Activated CD4-positive, alpha-beta memory T cell treated with anti-CD3 and anti-CD28 coated beads for 36 hours (primary cell): ENCODE results near the gene SLMAP. TPM values are rescaled to one million over a fixed set of nuclear protein-coding genes. Genes with fewer than 3 reads are reported as not detected.
"Not testable (repeated sequence)": the region's sequence is repeated elsewhere in the genome, so short reads cannot be mapped to it uniquely, and the experiment has no call there.

Source experiments
- CTCF ChIA-PET: fragments of 350-600 bp; sonication (Branson Sonifier 250); formaldehyde crosslinking; loops from one replicate; lab custom pipeline; 2021; ENCODE audit warnings: antibody characterized with exemption, inconsistent platforms; lab: Charles Lee
- POLR2A ChIA-PET: fragments of 350-600 bp; sonication (Branson Sonifier 250); formaldehyde crosslinking; loops from one replicate; lab custom pipeline; 2021; ENCODE audit warnings: antibody characterized with exemption; lab: Charles Lee
- DNase-seq: peaks from one replicate; pipeline ENCODE4 v3.0.0-alpha.2; 2020
- H3K27ac Mint-ChIP-seq: one replicate; pipeline ENCODE4 v1.8.0; 2021; ENCODE audit warnings: mixed read lengths
- H3K27me3 Mint-ChIP-seq: one replicate; pipeline ENCODE4 v1.8.0; 2021; ENCODE audit warnings: mixed read lengths
- H3K36me3 Mint-ChIP-seq: one replicate; pipeline ENCODE4 v1.8.0; 2021; ENCODE audit warnings: mixed read lengths
- H3K4me1 Mint-ChIP-seq: one replicate; pipeline ENCODE4 v1.8.0; 2021; ENCODE audit warnings: low read depth, mixed read lengths
- H3K4me3 Mint-ChIP-seq: one replicate; pipeline ENCODE4 v1.8.0; 2021; ENCODE audit warnings: mild to moderate bottlenecking, mixed read lengths
- H3K9me3 Mint-ChIP-seq: one replicate; pipeline ENCODE4 v1.8.0; 2021; ENCODE audit warnings: mixed read lengths
- intact Hi-C: fragments of 100-400 bp; cut with micrococcal nuclease; formaldehyde crosslinking; loops from one replicate; pipeline ENCODE4 v1.15.1; 2023
- total RNA-seq, 2 experiments: library from RNA; stranded (reverse); gene quantifications; one replicate each; pipeline ENCODE4 v1.2.3, GENCODE V29; 2021

Gene SLMAP
- total RNA-seq, 2 experiments from 2014 or later, result 42.5 to 43.9 TPM

- no peaks in the 10 kb centered on the region for H3K9me3 Mint-ChIP-seq
- CTCF ChIA-PET, result no interaction called here
- H3K4me1 Mint-ChIP-seq, result peaks cover 4% of the 10 kb centered on the region
- H3K36me3 Mint-ChIP-seq, result no peaks in the 10 kb centered on the region
- no peaks in the 10 kb centered on the region for H3K27me3 Mint-ChIP-seq
- no peak for DNase-seq
- no peak overlapping the region for H3K4me3 Mint-ChIP-seq
- intact Hi-C loops, result no loop called here
- POLR2A ChIA-PET, result no interaction called here
- no peak overlapping the region for H3K27ac Mint-ChIP-seq
Observed at GRCh38 chr3:57838627-57839026, 82.5 kb downstream of the SLMAP start.

- CTCF ChIA-PET, result no interaction called here
- Mint-ChIP-seq H3K36me3 (no peaks in the 10 kb centered on the region), H3K27ac (no peak overlapping the region), H3K4me3 (no peak overlapping the region), H3K9me3 (no peaks in the 10 kb centered on the region), H3K27me3 (no peaks in the 10 kb centered on the region), H3K4me1 (peaks cover 4% of the 10 kb centered on the region)
- intact Hi-C loops, result no loop called here
- POLR2A ChIA-PET, result no interaction called here
- no peak for DNase-seq
Observed at GRCh38 chr3:57840473-57840872, 84.4 kb downstream of the SLMAP start.

- intact Hi-C loops, result no loop called here
- Mint-ChIP-seq H3K9me3 (no peaks in the 10 kb centered on the region), H3K4me1 (peaks cover 4% of the 10 kb centered on the region), H3K36me3 (peaks cover 3% of the 10 kb centered on the region), H3K4me3 (no peak overlapping the region), H3K27ac (no peak overlapping the region), H3K27me3 (no peaks in the 10 kb centered on the region)
- DNase-seq, result no peak
- ChIA-PET POLR2A (no interaction called here), CTCF (no interaction called here)
Observed at GRCh38 chr3:57841818-57842217, 85.7 kb downstream of the SLMAP start.

GRCh38 chr3:57848177-57848738 is 92.1 kb downstream of the SLMAP start:
- no peak overlapping the region for H3K4me3 Mint-ChIP-seq
- H3K27me3 Mint-ChIP-seq, result no peaks in the 10 kb centered on the region
- no peaks in the 10 kb centered on the region for H3K4me1 Mint-ChIP-seq
- no peak overlapping the region for H3K27ac Mint-ChIP-seq
- no peak for DNase-seq
- POLR2A ChIA-PET, result no interaction called here
- H3K9me3 Mint-ChIP-seq, result no peaks in the 10 kb centered on the region
- CTCF ChIA-PET, result no interaction called here
- intact Hi-C loops, result no loop called here
- peaks cover 6% of the 10 kb centered on the region for H3K36me3 Mint-ChIP-seq

- Mint-ChIP-seq H3K9me3 (no peaks in the 10 kb centered on the region), H3K4me3 (no peak overlapping the region), H3K27ac (no peak overlapping the region), H3K4me1 (no peaks in the 10 kb centered on the region), H3K27me3 (no peaks in the 10 kb centered on the region), H3K36me3 (peaks cover 3% of the 10 kb centered on the region)
- ChIA-PET CTCF (no interaction called here), POLR2A (no interaction called here)
- intact Hi-C loops, result loop anchor here (5.0 kb wide), 1 partner anchor 454 kb away; no protein-coding TSS in a partner anchor
- no peak for DNase-seq
Observed at GRCh38 chr3:57851304-57851703, 95.2 kb downstream of the SLMAP start.

GRCh38 chr3:57852896-57853295 is 96.8 kb downstream of the SLMAP start:
- Mint-ChIP-seq H3K36me3 (peaks cover 6% of the 10 kb centered on the region), H3K4me3 (no peak overlapping the region), H3K9me3 (no peaks in the 10 kb centered on the region), H3K27ac (no peak overlapping the region), H3K4me1 (no peaks in the 10 kb centered on the region), H3K27me3 (no peaks in the 10 kb centered on the region)
- no peak for DNase-seq
- CTCF ChIA-PET, result interaction anchor here (1.1 to 1.9 kb wide), 3 partner anchors 18 to 456 kb away, joined by 3 to 8 read pairs (median 3); no protein-coding TSS in a partner anchor
- intact Hi-C loops, result loop anchor here (5.0 kb wide), 1 partner anchor 456 kb away; no protein-coding TSS in a partner anchor
- POLR2A ChIA-PET, result no interaction called here

GRCh38 chr3:57855281-57855680 is 99.2 kb downstream of the SLMAP start:
- DNase-seq, result no peak
- intact Hi-C loops, result no loop called here
- POLR2A ChIA-PET, result no interaction called here

GRCh38 chr3:57855943-57856342 is 99.8 kb downstream of the SLMAP start:
- Mint-ChIP-seq H3K27me3 (no peaks in the 10 kb centered on the region), H3K36me3 (peaks cover 14% of the 10 kb centered on the region), H3K4me3 (no peak overlapping the region), H3K27ac (no peak overlapping the region), H3K9me3 (no peaks in the 10 kb centered on the region), H3K4me1 (no peaks in the 10 kb centered on the region)
- no peak for DNase-seq
- intact Hi-C loops, result no loop called here
- POLR2A ChIA-PET, result interaction anchor here (0.6 kb wide), 1 partner anchor 158 kb away, joined by 5 read pairs; no protein-coding TSS in a partner anchor
- CTCF ChIA-PET, result interaction anchor here (0.6 to 1.5 kb wide), 5 partner anchors 10 to 459 kb away, joined by 3 to 15 read pairs (median 4); no protein-coding TSS in a partner anchor

More at GRCh38 chr3:57855281-57855680, 99.2 kb downstream of the SLMAP start:
- CTCF ChIA-PET, result no interaction called here
- Mint-ChIP-seq H3K36me3 (peaks cover 12% of the 10 kb centered on the region), H3K27me3 (no peaks in the 10 kb centered on the region), H3K4me1 (no peaks in the 10 kb centered on the region), H3K27ac (no peak overlapping the region), H3K9me3 (no peaks in the 10 kb centered on the region), H3K4me3 (no peak overlapping the region)

- no peak for DNase-seq
- Mint-ChIP-seq H3K4me3 (no peak overlapping the region), H3K27me3 (no peaks in the 10 kb centered on the region), H3K9me3 (no peaks in the 10 kb centered on the region), H3K27ac (no peak overlapping the region), H3K36me3 (peaks cover 13% of the 10 kb centered on the region), H3K4me1 (no peaks in the 10 kb centered on the region)
- ChIA-PET POLR2A (no interaction called here), CTCF (interaction anchor here (0.6 to 1.5 kb wide), 4 partner anchors 9 to 459 kb away, joined by 3 to 15 read pairs (median 4); no protein-coding TSS in a partner anchor)
- intact Hi-C loops, result no loop called here
Observed at GRCh38 chr3:57856675-57857074, 100.6 kb downstream of the SLMAP start.

GRCh38 chr3:57862894-57863293 is 106.8 kb downstream of the SLMAP start:
- no peaks in the 10 kb centered on the region for H3K4me1 Mint-ChIP-seq
- CTCF ChIA-PET, result no interaction called here
- peaks cover 24% of the 10 kb centered on the region for H3K36me3 Mint-ChIP-seq
- no peaks in the 10 kb centered on the region for H3K9me3 Mint-ChIP-seq
- no peak overlapping the region for H3K27ac Mint-ChIP-seq
- POLR2A ChIA-PET, result no interaction called here
- no peaks in the 10 kb centered on the region for H3K27me3 Mint-ChIP-seq
- intact Hi-C loops, result no loop called here
- H3K4me3 Mint-ChIP-seq, result no peak overlapping the region
- no peak for DNase-seq

- no peaks in the 10 kb centered on the region for H3K4me1 Mint-ChIP-seq
- H3K27ac Mint-ChIP-seq, result no peak overlapping the region
- intact Hi-C loops, result no loop called here
- H3K9me3 Mint-ChIP-seq, result no peaks in the 10 kb centered on the region
- no peak for DNase-seq
- peaks cover 22% of the 10 kb centered on the region for H3K36me3 Mint-ChIP-seq
- ChIA-PET POLR2A (no interaction called here), CTCF (no interaction called here)
- H3K4me3 Mint-ChIP-seq, result no peak overlapping the region
- no peaks in the 10 kb centered on the region for H3K27me3 Mint-ChIP-seq
Observed at GRCh38 chr3:57863380-57863779, 107.3 kb downstream of the SLMAP start.

GRCh38 chr3:57864853-57865252 is 108.7 kb downstream of the SLMAP start:
- ChIA-PET POLR2A (no interaction called here), CTCF (interaction anchor here (0.9 to 1.1 kb wide), 3 partner anchors 9 to 146 kb away, joined by 3 to 4 read pairs (median 3); no protein-coding TSS in a partner anchor)
- no peaks in the 10 kb centered on the region for H3K9me3 Mint-ChIP-seq
- no peaks in the 10 kb centered on the region for H3K4me1 Mint-ChIP-seq
- H3K36me3 Mint-ChIP-seq, result peaks cover 26% of the 10 kb centered on the region
- intact Hi-C loops, result no loop called here
- no peak for DNase-seq
- no peak overlapping the region for H3K4me3 Mint-ChIP-seq
- no peak overlapping the region for H3K27ac Mint-ChIP-seq
- no peaks in the 10 kb centered on the region for H3K27me3 Mint-ChIP-seq

- H3K4me1 Mint-ChIP-seq, H3K27ac Mint-ChIP-seq, intact Hi-C loops, H3K27me3 Mint-ChIP-seq, H3K9me3 Mint-ChIP-seq, DNase-seq, H3K4me3 Mint-ChIP-seq, CTCF ChIA-PET: not testable (repeated sequence)
- POLR2A ChIA-PET, result interaction anchor here (0.6 kb wide), 1 partner anchor 8 kb away, joined by 3 read pairs; no protein-coding TSS in a partner anchor
- peaks cover 27% of the 10 kb centered on the region for H3K36me3 Mint-ChIP-seq
Observed at GRCh38 chr3:57869110-57869509, 113.0 kb downstream of the SLMAP start.
